ENCODE results near the gene PTTG1IP2.

PTTG1IP2 gene

DNA sequence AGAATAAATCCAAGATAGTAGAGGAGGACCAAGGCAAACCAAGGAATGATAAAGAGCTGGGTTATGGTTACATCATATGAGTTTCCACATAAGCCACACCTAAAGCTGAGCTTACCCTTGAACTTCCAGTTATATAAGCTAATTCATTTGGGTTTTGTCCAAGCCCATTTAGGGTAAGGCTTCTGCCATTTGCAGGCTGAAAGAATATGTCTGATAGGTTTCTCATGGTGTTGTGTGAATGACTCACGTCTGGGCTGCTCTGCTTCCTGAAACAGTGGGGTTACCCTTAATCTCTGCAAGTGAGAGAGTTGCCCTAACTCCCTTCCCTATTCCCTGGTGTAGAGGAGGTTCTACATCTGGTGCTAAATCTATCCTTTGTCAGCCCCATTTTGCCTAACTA, 60.8 kb downstream of the PTTG1IP2 start:
- Histone ChIP-seq H3K9me3 (ENCODE audit: control insufficient read depth, low read length) (no peaks in the 10 kb centered on the region), H3K36me3 (ENCODE audit: control insufficient read depth, insufficient read depth, low read length) (no peaks in the 10 kb centered on the region), H3K4me1 (ENCODE audit: control insufficient read depth, insufficient read depth, low read length) (no peaks in the 10 kb centered on the region), H3K4me3 (ENCODE audit: low read length) (no peak overlapping the region), H3K27me3 (ENCODE audit: control insufficient read depth, insufficient read depth, low read length) (no peaks in the 10 kb centered on the region), H3K9ac (ENCODE audit: low read length) (no peak overlapping the region)

DNA sequence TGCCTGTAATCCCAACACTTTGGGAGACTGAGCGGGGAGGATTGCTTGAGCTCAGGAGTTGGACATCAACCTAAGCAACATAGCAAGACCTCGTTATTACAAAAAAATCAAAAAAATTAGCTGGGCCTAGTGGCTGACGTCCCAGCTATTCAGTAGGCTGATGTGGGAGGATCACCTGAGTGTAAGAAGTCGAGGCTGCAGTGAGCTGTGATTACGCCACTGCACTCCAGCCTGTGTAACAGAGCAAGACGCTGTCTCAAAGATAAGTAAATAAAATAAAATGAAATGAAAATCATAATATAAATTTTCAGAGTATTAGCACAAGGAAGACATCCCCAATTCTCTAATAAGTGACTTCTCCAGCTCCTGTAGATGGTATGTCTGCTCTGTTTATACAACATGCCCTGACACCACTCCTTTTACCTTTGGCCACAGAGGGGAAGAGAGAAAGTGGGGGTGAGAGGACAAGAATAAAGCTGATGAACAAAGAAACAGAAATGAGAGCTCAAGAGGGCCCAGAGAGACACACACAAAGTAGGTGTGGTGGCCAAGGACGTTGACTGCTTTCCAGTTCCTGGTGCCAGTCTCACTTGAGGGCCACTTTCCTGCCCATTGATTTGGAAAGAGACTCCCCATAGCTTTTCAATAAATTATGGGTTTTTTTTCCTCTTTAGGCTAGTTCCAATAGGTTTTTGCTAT, 62.9 kb downstream of the PTTG1IP2 start:
- H3K9me3 ChIP-seq (ENCODE audit: control insufficient read depth, low read length): no peaks in the 10 kb centered on the region
- no peaks in the 10 kb centered on the region for H3K4me1 ChIP-seq (ENCODE audit: control insufficient read depth, insufficient read depth, low read length)
- H3K4me3 ChIP-seq (ENCODE audit: low read length): no peak overlapping the region
- H3K36me3 ChIP-seq (ENCODE audit: control insufficient read depth, insufficient read depth, low read length): no peaks in the 10 kb centered on the region
- no peaks in the 10 kb centered on the region for H3K27me3 ChIP-seq (ENCODE audit: control insufficient read depth, insufficient read depth, low read length)
- no peak overlapping the region for H3K9ac ChIP-seq (ENCODE audit: low read length)

DNA sequence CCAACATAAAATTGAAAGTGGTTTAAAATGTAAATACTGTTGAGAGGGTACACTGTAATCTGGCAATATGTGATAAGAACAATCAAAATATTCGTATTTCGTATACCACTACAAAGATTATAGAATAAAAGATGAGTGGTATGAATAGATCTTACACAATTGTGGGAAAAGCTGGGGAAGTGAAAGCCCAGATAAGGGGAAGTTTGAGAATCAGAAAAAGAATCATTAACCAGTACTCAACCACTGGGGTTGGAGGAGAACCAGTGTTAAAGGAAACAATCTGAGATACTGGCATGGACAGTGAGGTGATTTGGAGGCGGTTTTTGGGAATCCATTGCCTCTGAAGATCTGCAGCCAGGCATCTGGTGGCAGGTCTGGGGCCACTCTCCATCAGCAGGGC, 67.0 kb downstream of the PTTG1IP2 start:
- Histone ChIP-seq H3K4me1 (ENCODE audit: control insufficient read depth, insufficient read depth, low read length) (no peaks in the 10 kb centered on the region), H3K27me3 (ENCODE audit: control insufficient read depth, insufficient read depth, low read length) (no peaks in the 10 kb centered on the region), H3K36me3 (ENCODE audit: control insufficient read depth, insufficient read depth, low read length) (no peaks in the 10 kb centered on the region), H3K4me3 (ENCODE audit: low read length) (no peak overlapping the region), H3K9ac (ENCODE audit: low read length) (no peak overlapping the region), H3K9me3 (ENCODE audit: control insufficient read depth, low read length) (no peaks in the 10 kb centered on the region)

DNA sequence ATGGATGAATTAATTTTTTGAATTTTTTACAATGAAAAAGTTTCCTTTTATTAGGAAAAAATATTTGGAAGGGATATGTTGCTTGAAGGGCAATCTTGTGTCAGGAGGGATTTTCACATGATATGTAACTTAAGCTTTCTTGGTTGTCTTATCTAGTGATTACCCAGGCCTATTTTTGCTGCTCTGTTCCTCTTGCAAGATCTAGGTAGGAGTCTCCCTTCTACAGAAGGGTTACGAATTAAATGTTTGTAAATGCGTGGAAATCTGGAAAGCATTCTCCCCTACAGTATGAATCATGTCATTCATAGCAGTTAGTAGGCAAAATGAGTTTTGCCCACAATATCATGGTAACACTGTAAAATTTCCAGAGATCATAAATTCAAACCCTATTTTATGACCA, 69.0 kb downstream of the PTTG1IP2 start:
- H3K4me3 ChIP-seq (ENCODE audit: low read length): no peak overlapping the region
- no peaks in the 10 kb centered on the region for H3K36me3 ChIP-seq (ENCODE audit: control insufficient read depth, insufficient read depth, low read length)
- no peaks in the 10 kb centered on the region for H3K9me3 ChIP-seq (ENCODE audit: control insufficient read depth, low read length)
- H3K27me3 ChIP-seq (ENCODE audit: control insufficient read depth, insufficient read depth, low read length): no peaks in the 10 kb centered on the region
- no peak overlapping the region for H3K9ac ChIP-seq (ENCODE audit: low read length)
- H3K4me1 ChIP-seq (ENCODE audit: control insufficient read depth, insufficient read depth, low read length): no peaks in the 10 kb centered on the region

DNA sequence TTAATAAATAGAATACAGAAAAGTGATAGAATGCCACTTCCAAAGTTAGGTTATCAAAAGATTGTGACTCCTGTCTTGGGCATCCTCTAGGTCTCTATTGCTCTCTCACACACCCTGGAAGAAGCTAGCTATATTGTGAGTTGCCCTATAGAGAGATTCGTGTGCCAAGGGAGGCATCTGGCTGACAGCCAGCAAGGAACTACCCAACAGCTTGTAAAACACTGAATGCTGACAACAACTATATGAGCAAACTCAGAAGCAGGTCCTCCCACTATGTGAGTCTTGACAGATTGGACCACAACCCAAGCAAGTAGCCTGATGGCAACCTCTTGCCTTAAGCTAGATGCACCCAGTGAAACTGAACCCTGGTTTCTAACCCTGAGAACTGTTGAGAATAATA, 71.0 kb downstream of the PTTG1IP2 start:
- Histone ChIP-seq H3K36me3 (ENCODE audit: control insufficient read depth, insufficient read depth, low read length) (no peaks in the 10 kb centered on the region), H3K4me1 (ENCODE audit: control insufficient read depth, insufficient read depth, low read length) (no peaks in the 10 kb centered on the region), H3K9me3 (ENCODE audit: control insufficient read depth, low read length) (no peaks in the 10 kb centered on the region), H3K4me3 (ENCODE audit: low read length) (no peak overlapping the region), H3K9ac (ENCODE audit: low read length) (no peak overlapping the region), H3K27me3 (ENCODE audit: control insufficient read depth, insufficient read depth, low read length) (no peaks in the 10 kb centered on the region)

DNA sequence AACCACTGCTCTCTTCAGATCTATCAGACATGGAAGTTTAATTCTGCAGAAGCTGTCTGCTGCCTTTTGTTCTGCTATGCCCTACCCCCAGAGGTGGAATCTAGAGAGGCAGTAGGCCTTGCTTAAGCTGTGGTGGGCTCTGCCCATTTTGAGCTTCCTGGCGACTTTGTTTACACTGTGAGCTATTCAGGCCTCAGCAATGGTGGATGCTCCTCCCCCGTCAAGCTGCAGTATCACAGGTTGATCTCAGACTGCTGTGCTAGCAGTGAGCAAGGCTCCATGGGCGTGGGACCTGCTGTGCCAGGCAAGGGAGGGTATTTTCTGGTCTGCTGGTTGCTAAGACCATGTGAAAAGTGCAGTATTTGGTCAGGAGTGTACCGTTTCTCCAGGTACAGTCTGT, 81.6 kb downstream of the PTTG1IP2 start:
- Histone ChIP-seq H3K4me1 (ENCODE audit: control insufficient read depth, insufficient read depth, low read length) (no peaks in the 10 kb centered on the region), H3K9me3 (ENCODE audit: control insufficient read depth, low read length) (no peaks in the 10 kb centered on the region), H3K27me3 (ENCODE audit: control insufficient read depth, insufficient read depth, low read length) (no peaks in the 10 kb centered on the region), H3K36me3 (ENCODE audit: control insufficient read depth, insufficient read depth, low read length) (no peaks in the 10 kb centered on the region), H3K4me3 (ENCODE audit: low read length) (no peak overlapping the region), H3K9ac (ENCODE audit: low read length) (no peak overlapping the region)

DNA sequence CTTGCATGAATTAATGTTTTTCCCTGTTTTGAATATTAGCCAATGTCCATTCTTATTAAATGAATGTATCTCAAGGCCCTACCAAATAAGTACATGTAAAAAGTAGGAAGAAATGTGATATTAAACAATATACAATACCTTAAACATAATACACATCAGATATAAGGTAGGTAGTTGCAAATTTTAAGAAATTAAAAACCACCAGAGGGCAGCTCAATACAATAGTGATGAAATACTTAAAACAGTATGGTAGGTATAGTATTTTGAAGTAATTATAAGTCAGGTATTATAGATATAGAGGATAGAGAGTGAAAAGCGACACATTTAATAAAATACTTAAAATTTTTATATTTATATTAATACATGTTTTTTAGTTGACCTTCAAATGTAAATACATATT, 83.1 kb downstream of the PTTG1IP2 start:
- Histone ChIP-seq H3K27me3 (ENCODE audit: control insufficient read depth, insufficient read depth, low read length) (no peaks in the 10 kb centered on the region), H3K4me3 (ENCODE audit: low read length) (no peak overlapping the region), H3K4me1 (ENCODE audit: control insufficient read depth, insufficient read depth, low read length) (no peaks in the 10 kb centered on the region), H3K9me3 (ENCODE audit: control insufficient read depth, low read length) (no peaks in the 10 kb centered on the region), H3K9ac (ENCODE audit: low read length) (no peak overlapping the region), H3K36me3 (ENCODE audit: control insufficient read depth, insufficient read depth, low read length) (no peaks in the 10 kb centered on the region)

DNA sequence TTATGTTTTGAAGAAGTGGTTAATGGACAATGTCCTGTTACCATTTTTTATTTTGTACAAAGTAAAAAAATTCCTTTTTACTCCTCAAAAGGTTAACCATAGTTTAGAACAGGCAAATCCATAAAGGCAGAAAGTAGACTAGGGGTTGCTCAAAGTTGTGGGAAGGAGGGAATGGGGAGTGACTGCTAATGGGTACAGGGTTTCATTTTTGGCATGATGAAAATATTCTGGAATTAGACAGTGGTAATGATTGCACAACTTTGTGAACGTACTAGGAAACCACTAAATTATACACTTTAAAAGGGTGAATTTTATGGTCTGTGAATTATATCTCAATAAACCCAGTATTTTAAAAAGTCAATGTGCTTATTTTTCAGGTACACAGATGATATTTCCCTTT, 91.3 kb downstream of the PTTG1IP2 start:
- Histone ChIP-seq H3K27me3 (ENCODE audit: control insufficient read depth, insufficient read depth, low read length) (no peaks in the 10 kb centered on the region), H3K4me1 (ENCODE audit: control insufficient read depth, insufficient read depth, low read length) (no peaks in the 10 kb centered on the region)

More for the DNA sequence above, 91.3 kb downstream of the PTTG1IP2 start:
- H3K9ac ChIP-seq (ENCODE audit: low read length): no peak overlapping the region
- no peak overlapping the region for H3K4me3 ChIP-seq (ENCODE audit: low read length)
- no peaks in the 10 kb centered on the region for H3K9me3 ChIP-seq (ENCODE audit: control insufficient read depth, low read length)
- H3K36me3 ChIP-seq (ENCODE audit: control insufficient read depth, insufficient read depth, low read length): no peaks in the 10 kb centered on the region

Measured in mucosa of stomach (tissue), 1 donor.